Uterus (tissue), 2 donors: ENCODE data around the gene TWNK.

Experiments used
- CTCF ChIP-seq, 4 experiments: fragments of 200-600 bp in 2 of 4; fragments of 450-650 bp in 2 of 4; sonication (generic) in 2 of 4; IDR thresholded peaks; one replicate each; pipeline ENCODE4 v1.5.1; 2016 to 2019; ENCODE audit warnings: antibody characterized with exemption in 4 of 4, mild to moderate bottlenecking in 2 of 4, moderate library complexity in 1 of 4
- POLR2A ChIP-seq, 2 donors: fragments of 450-650 bp; IDR thresholded peaks; one replicate each; pipeline ENCODE4 v1.6.1; 2016; ENCODE audit warnings: antibody characterized with exemption in 2 of 2, mild to moderate bottlenecking in 1 of 2, moderate library complexity in 1 of 2

GRCh38 chr10:100970914-100971811 is 16.2 kb upstream of the TWNK start:
- no peak for TF ChIP-seq CTCF (IDR thresholded peaks at IDR 0.05)
- TF ChIP-seq POLR2A (IDR thresholded peaks at IDR 0.05) = no peak
